Endothelial cell of umbilical vein (primary cell): ENCODE results near the gene TEX11. TPM values are rescaled to one million over a fixed set of nuclear protein-coding genes. Genes with fewer than 3 reads are reported as not detected.
A peak's percentile ranks its signal among the peaks of the same experiment; 100 is the strongest.

Experiments used
- Bru-seq: library from RNA; stranded (reverse); fragments of 400-500 nt; gene quantifications from one replicate; lab custom pipeline; 2021; lab: Mats Ljungman, UMichigan
- BruChase-seq, 2 experiments: library from RNA; stranded (reverse); fragments of 400-500 nt; gene quantifications; one replicate each; lab custom pipeline; 2021; lab: Mats Ljungman, UMichigan
- BruUV-seq: library from RNA; stranded (reverse); fragments of 400-500 nt; replicated peaks from 2 replicates; lab custom pipeline; 2021; lab: Mats Ljungman, UMichigan
- CTCF ChIA-PET: fragments of 300-600, 350-600 bp; sonication (Branson Sonifier 250); formaldehyde crosslinking; loops from one replicate; lab custom pipeline; 2021; ENCODE audit warnings: antibody characterized with exemption, inconsistent platforms; lab: Charles Lee
- POLR2A ChIA-PET: fragments of 300-600, 350-600 bp; sonication (Branson Sonifier 250); formaldehyde crosslinking; loops from one replicate; lab custom pipeline; 2021; ENCODE audit warnings: antibody characterized with exemption, inconsistent platforms; lab: Charles Lee
- DNase-seq: peaks from one replicate; pipeline ENCODE4 v3.0.0-alpha.2; 2011; ENCODE audit warnings: low read depth, low spot score
- FAIRE-seq: peaks from 2 replicates; lab custom pipeline; 2011; peaks lifted over from hg19 to GRCh38; lab: Jason Lieb, UNC
- H2AFZ ChIP-seq: 2 replicates; pipeline ENCODE4 v1.6.0; 2012; ENCODE audit warnings: low read depth, low read length, control low read depth, inconsistent platforms
- H3K27ac ChIP-seq: 2 replicates; pipeline ENCODE4 v1.5.1; 2011; ENCODE audit warnings: low read depth, mild to moderate bottlenecking, control low read depth, low read length, moderate library complexity; ENCODE audit not compliant: insufficient read depth
- H3K27me3 ChIP-seq, 2 experiments: 2 replicates each; pipeline versions ENCODE4 v1.6.0 to v1.6.1; 2011; ENCODE audit warnings: low read length in 2 of 2, mixed read lengths in 1 of 2; ENCODE audit not compliant: control insufficient read depth in 2 of 2, insufficient read depth in 2 of 2
- H3K36me3 ChIP-seq, 2 experiments: 2 replicates in 1 of 2; 3 replicates in 1 of 2; pipeline ENCODE4 v1.5.1; 2011; ENCODE audit warnings: low read length in 2 of 2, mild to moderate bottlenecking in 1 of 2, moderate library complexity in 1 of 2; ENCODE audit not compliant: control insufficient read depth in 2 of 2, insufficient read depth in 2 of 2; ENCODE audit errors: extremely low read depth in 1 of 2
- H3K4me1 ChIP-seq: 3 replicates; pipeline ENCODE4 v1.5.1; 2011; ENCODE audit warnings: mild to moderate bottlenecking, low read length; ENCODE audit not compliant: control insufficient read depth, insufficient read depth; ENCODE audit errors: extremely low read depth
- H3K4me2 ChIP-seq: 2 replicates; pipeline ENCODE4 v1.6.1; 2011; ENCODE audit warnings: low read length, control low read depth, mixed read lengths; ENCODE audit not compliant: insufficient read depth
- H3K4me3 ChIP-seq, 3 experiments: fragments of 200-600 bp in 1 of 3; sonication (generic), shearing (Covaris generic) in 1 of 3; replicated peaks in 1 of 3; 2 replicates each; pipeline ENCODE4 v1.5.1; 2011 to 2016; ENCODE audit warnings: control low read depth in 3 of 3, low read length in 3 of 3, mild to moderate bottlenecking in 2 of 3, inconsistent platforms in 1 of 3, low read depth in 1 of 3, moderate library complexity in 1 of 3; ENCODE audit not compliant: insufficient read depth in 1 of 3
- H3K79me2 ChIP-seq: 2 replicates; pipeline ENCODE4 v1.6.0; 2012; ENCODE audit warnings: low read length, inconsistent platforms; ENCODE audit not compliant: control insufficient read depth, insufficient read depth
- H3K9ac ChIP-seq: replicated peaks from 2 replicates; pipeline ENCODE3; 2011; ENCODE audit warnings: low read length, control low read depth; ENCODE audit not compliant: insufficient read depth; ENCODE audit errors: extremely low read depth
- H3K9me1 ChIP-seq: replicated peaks from 3 replicates; pipeline ENCODE4 v1.6.0; 2011; ENCODE audit warnings: mild to moderate bottlenecking, low read length; ENCODE audit not compliant: control insufficient read depth, insufficient read depth; ENCODE audit errors: extremely low read depth
- H3K9me3 ChIP-seq: replicated peaks from 2 replicates; pipeline ENCODE4 v1.5.1; 2012; ENCODE audit warnings: low read length, inconsistent platforms; ENCODE audit not compliant: control insufficient read depth, insufficient read depth
- H4K20me1 ChIP-seq: replicated peaks from 2 replicates; pipeline ENCODE3; 2011; ENCODE audit warnings: mild to moderate bottlenecking, low read length; ENCODE audit not compliant: control insufficient read depth, insufficient read depth; ENCODE audit errors: extremely low read depth
- EZH2 ChIP-seq: IDR thresholded peaks from 2 replicates; pipeline ENCODE4 v1.6.1; 2012; ENCODE audit warnings: borderline replicate concordance, low read depth, mild to moderate bottlenecking, moderate library complexity, low read length, inconsistent platforms; ENCODE audit not compliant: severe bottlenecking
- FOS ChIP-seq: IDR thresholded peaks from 2 replicates; pipeline ENCODE4 v1.6.1; 2011; ENCODE audit warnings: mild to moderate bottlenecking, low read length, moderate library complexity, borderline replicate concordance; ENCODE audit not compliant: insufficient read depth
- GATA2 ChIP-seq: IDR thresholded peaks from 2 replicates; pipeline ENCODE4 v1.7.0; 2011; ENCODE audit warnings: low read depth, mild to moderate bottlenecking, moderate library complexity, mixed read lengths, low read length; ENCODE audit not compliant: insufficient read length, insufficient read depth
- JUN ChIP-seq: IDR thresholded peaks from 2 replicates; pipeline ENCODE4 v1.6.1; 2011; ENCODE audit warnings: borderline replicate concordance, low read depth; ENCODE audit not compliant: insufficient read length, insufficient read depth
- MYC ChIP-seq: IDR thresholded peaks from one replicate; pipeline ENCODE4 v1.6.1; 2011; ENCODE audit warnings: mild to moderate bottlenecking, low read depth, low read length
- POLR2A ChIP-seq: IDR thresholded peaks from 2 replicates; pipeline ENCODE4 v1.6.1; 2012; ENCODE audit warnings: low read depth, mild to moderate bottlenecking, control low read depth, low read length
- POLR2AphosphoS5 ChIP-seq: IDR thresholded peaks from 2 replicates; pipeline ENCODE4 v1.6.1; 2012; ENCODE audit warnings: low read depth, mild to moderate bottlenecking, control low read depth, low read length, moderate library complexity; ENCODE audit not compliant: insufficient read depth
- dilution Hi-C: fragments of 300-500 bp; cut with MboI; formaldehyde crosslinking; loops from one replicate; pipeline ENCODE4 v1.15.0; 2019; ENCODE audit warnings: low sequenced_read_pairs; ENCODE audit not compliant: extremely low pct_ligation_motif_present
- intact Hi-C: fragments of 100-400 bp; cut with micrococcal nuclease; formaldehyde crosslinking; loops from one replicate; pipeline ENCODE4 v1.10.0; 2022
- long read RNA-seq: library from polyadenylated mRNA; stranded (forward); transcript quantifications from one replicate; pipeline ENCODE4 v2.0.0, GENCODE V29; 2021
- polyA minus RNA-seq, 3 experiments: library from RNA; depleted of rRNA, polyadenylated mRNA; stranded (reverse); fragments of >200 nt; gene quantifications; 1 replicate in 1 of 3; 2 replicates in 2 of 3; pipeline ENCODE4 v1.2.3, GENCODE V29; 2011
- polyA plus RNA-seq, 4 experiments: library from polyadenylated mRNA; depleted of rRNA in 3 of 4; stranded (reverse) in 3 of 4; unstranded in 1 of 4; fragments of >200 nt; gene quantifications; 2 replicates each; pipeline versions ENCODE4 v1.2.1 to v1.2.3, GENCODE V29; 2011 to 2012; ENCODE audit warnings: missing spikeins in 1 of 4
- total RNA-seq: library from RNA; stranded (reverse); gene quantifications from 2 replicates; pipeline ENCODE4 v1.2.3, GENCODE V29; 2021
- TF ChIP-seq, protein P1 (sequence below), 2 donors: IDR thresholded peaks; 1 replicate in 1 of 2; 2 replicates in 1 of 2; pipeline ENCODE4 v1.5.1; 2011; ENCODE audit warnings: low read length in 2 of 2, mild to moderate bottlenecking in 2 of 2, moderate library complexity in 2 of 2, control low read depth in 1 of 2, inconsistent platforms in 1 of 2, low read depth in 1 of 2; ENCODE audit not compliant: insufficient read depth in 1 of 2; ENCODE audit errors: extremely low read depth in 1 of 2
- TF ChIP-seq, protein P2 (sequence below): IDR thresholded peaks from 2 replicates; pipeline ENCODE4 v1.6.1; 2011; ENCODE audit not compliant: insufficient read depth, insufficient read length

TEX11 gene
- total RNA-seq: not detected in 2 replicates
- not detected in 2 replicates for polyA plus RNA-seq
- not detected in 2 replicates for polyA plus RNA-seq (2011; cell fraction: cytosol; rRNA removed)
- not detected in 2 replicates for polyA plus RNA-seq (2011; cell fraction: nucleus; rRNA removed)
- polyA plus RNA-seq (2012): not detected in 2 replicates
- not detected in 2 replicates for polyA minus RNA-seq
- polyA minus RNA-seq (2011; cell fraction: cytosol; rRNA and poly(A)+ RNA removed): not detected
- not detected in 2 replicates for polyA minus RNA-seq (2011; cell fraction: nucleus; rRNA and poly(A)+ RNA removed)
- Bru-seq, nascent RNA: percentile 1 among the genes with signal in this experiment
- BruChase-seq, experiment 1, labeled RNA remaining after a 6-hour chase: percentile 1 among the genes with signal in this experiment
- BruChase-seq, experiment 2, labeled RNA remaining after a 2-hour chase: percentile 1 among the genes with signal in this experiment
- long read RNA-seq: 0 reads

DNA sequence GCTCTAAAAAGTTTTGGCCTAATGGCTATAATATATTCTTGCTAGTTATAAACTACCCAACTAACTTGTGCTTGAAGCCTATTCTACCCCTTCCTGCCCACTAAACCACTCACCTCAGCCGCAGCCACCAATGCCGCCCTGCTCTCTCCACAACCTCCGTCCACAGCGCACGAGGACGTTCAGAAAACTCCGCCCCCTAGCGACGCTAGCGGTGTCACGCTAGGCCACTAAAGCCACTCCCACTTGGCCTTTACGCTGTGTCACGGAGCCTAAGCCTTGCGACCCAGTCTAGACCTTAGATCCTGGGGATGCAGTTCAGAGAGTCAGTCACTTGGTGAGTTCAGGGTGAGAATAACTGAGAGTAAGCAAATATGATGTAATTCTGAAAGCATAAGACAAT is at the start of gene TEX11:
TSS of gene TEX11 (minus strand) at position 171 of the 400 bp plus-strand sequence. CDS start 922 bp downstream, outside the sequence.
- H3K9me3 ChIP-seq: no peaks in the 10 kb centered on the region
- dilution Hi-C loops: no loop called here
- no peaks in the 10 kb centered on the region for H4K20me1 ChIP-seq
- no peaks in the 10 kb centered on the region for H3K36me3 ChIP-seq
- H3K79me2 ChIP-seq: no peaks in the 10 kb centered on the region
- no peak within 1 kb of the TSS for H3K4me3 ChIP-seq
- BruUV-seq: no TSS peak
- H3K4me1 ChIP-seq: no peaks in the 10 kb centered on the region
- FAIRE-seq (no peak), DNase-seq (no peak)
- no peak within 1 kb of the TSS for H3K9ac ChIP-seq
- H3K9me1 ChIP-seq: no peaks in the 10 kb centered on the region
- intact Hi-C loops: no loop called here
- CTCF ChIA-PET: no interaction called here
- no peak within 1 kb of the TSS for H3K4me2 ChIP-seq
- no peaks in the 10 kb centered on the region for H3K27me3 ChIP-seq
- no peak for TF ChIP-seq POLR2A
- TF ChIP-seq POLR2AphosphoS5: no peak
- TF ChIP-seq, protein P1, sequence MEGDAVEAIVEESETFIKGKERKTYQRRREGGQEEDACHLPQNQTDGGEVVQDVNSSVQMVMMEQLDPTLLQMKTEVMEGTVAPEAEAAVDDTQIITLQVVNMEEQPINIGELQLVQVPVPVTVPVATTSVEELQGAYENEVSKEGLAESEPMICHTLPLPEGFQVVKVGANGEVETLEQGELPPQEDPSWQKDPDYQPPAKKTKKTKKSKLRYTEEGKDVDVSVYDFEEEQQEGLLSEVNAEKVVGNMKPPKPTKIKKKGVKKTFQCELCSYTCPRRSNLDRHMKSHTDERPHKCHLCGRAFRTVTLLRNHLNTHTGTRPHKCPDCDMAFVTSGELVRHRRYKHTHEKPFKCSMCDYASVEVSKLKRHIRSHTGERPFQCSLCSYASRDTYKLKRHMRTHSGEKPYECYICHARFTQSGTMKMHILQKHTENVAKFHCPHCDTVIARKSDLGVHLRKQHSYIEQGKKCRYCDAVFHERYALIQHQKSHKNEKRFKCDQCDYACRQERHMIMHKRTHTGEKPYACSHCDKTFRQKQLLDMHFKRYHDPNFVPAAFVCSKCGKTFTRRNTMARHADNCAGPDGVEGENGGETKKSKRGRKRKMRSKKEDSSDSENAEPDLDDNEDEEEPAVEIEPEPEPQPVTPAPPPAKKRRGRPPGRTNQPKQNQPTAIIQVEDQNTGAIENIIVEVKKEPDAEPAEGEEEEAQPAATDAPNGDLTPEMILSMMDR (IDR thresholded peaks at IDR 0.05; ENCODE audit: extremely low read depth in 1 of 2, insufficient read depth in 1 of 2, low read depth in 1 of 2, low read length in 2 of 2): no peak
- TF ChIP-seq, protein P2, sequence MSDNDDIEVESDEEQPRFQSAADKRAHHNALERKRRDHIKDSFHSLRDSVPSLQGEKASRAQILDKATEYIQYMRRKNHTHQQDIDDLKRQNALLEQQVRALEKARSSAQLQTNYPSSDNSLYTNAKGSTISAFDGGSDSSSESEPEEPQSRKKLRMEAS: no peak
- no peak for TF ChIP-seq MYC
- no peak for TF ChIP-seq JUN
- TF ChIP-seq GATA2: no peak
- TF ChIP-seq FOS: no peak
- TF ChIP-seq EZH2: no peak
- POLR2A ChIA-PET: no interaction called here
- no peak within 1 kb of the TSS for H2AFZ ChIP-seq
- no peak within 1 kb of the TSS for H3K27ac ChIP-seq
